Liver (tissue), 9 donors: ENCODE measurements around the gene PCDHGB5. TPM values are rescaled to one million over a fixed set of nuclear protein-coding genes. Genes with fewer than 3 reads are reported as not detected.

Source experiments
- DNase-seq: peaks from one replicate; pipeline ENCODE4 v3.0.0-alpha.2; 2017; ENCODE audit warnings: low spot score
- H3K27ac ChIP-seq, 2 donors: one replicate each; pipeline ENCODE4 v1.7.0; 2013; ENCODE audit warnings: inconsistent platforms in 2 of 2, low read length in 2 of 2, control low read depth in 1 of 2, low read depth in 1 of 2, mild to moderate bottlenecking in 1 of 2
- H3K27me3 ChIP-seq, 4 donors: one replicate each; pipeline versions ENCODE4 v1.6.1 to v1.7.0; 2013; ENCODE audit warnings: low read length in 3 of 4, inconsistent platforms in 1 of 4, mild to moderate bottlenecking in 1 of 4, moderate library complexity in 1 of 4; ENCODE audit not compliant: control insufficient read depth in 4 of 4, insufficient read depth in 4 of 4
- H3K36me3 ChIP-seq, 4 donors: one replicate each; pipeline versions ENCODE4 v1.6.1 to v1.7.0; 2013; ENCODE audit warnings: low read length in 3 of 4, mild to moderate bottlenecking in 3 of 4, low read depth in 1 of 4, moderate library complexity in 1 of 4; ENCODE audit not compliant: control insufficient read depth in 4 of 4, insufficient read depth in 3 of 4
- H3K4me1 ChIP-seq, 4 donors: one replicate each; pipeline versions ENCODE4 v1.6.1 to v1.7.0; 2013; ENCODE audit warnings: low read length in 3 of 4, mild to moderate bottlenecking in 3 of 4, moderate library complexity in 1 of 4; ENCODE audit not compliant: control insufficient read depth in 4 of 4, insufficient read depth in 4 of 4
- H3K4me3 ChIP-seq, 3 donors: one replicate each; pipeline versions ENCODE4 v1.6.1 to v1.7.0; 2013; ENCODE audit warnings: low read length in 3 of 3, control low read depth in 1 of 3, low read depth in 1 of 3, mild to moderate bottlenecking in 1 of 3
- H3K9ac ChIP-seq, 2 donors: one replicate each; pipeline ENCODE4 v1.7.0; 2013; ENCODE audit warnings: low read length in 2 of 2, mild to moderate bottlenecking in 2 of 2, moderate library complexity in 2 of 2, control low read depth in 1 of 2, low read depth in 1 of 2
- H3K9me3 ChIP-seq, 4 donors: one replicate each; pipeline versions ENCODE4 v1.6.1 to v1.7.0; 2013; ENCODE audit warnings: low read length in 3 of 4; ENCODE audit not compliant: control insufficient read depth in 4 of 4
- ATF3 ChIP-seq: IDR thresholded peaks from 2 replicates; pipeline ENCODE4 v1.6.1; 2016; ENCODE audit warnings: antibody characterized with exemption
- CTCF ChIP-seq: fragments of 150-350 bp; IDR thresholded peaks from 2 replicates; pipeline ENCODE4 v1.5.1; 2017; ENCODE audit warnings: improper control_type of control experiment, low read depth, low read length; ENCODE audit not compliant: missing input control
- EGR1 ChIP-seq, 2 donors: IDR thresholded peaks; 2 replicates each; pipeline ENCODE4 v1.6.1; 2016 to 2018; ENCODE audit warnings: antibody characterized with exemption in 2 of 2, low read depth in 2 of 2
- FOXA1 ChIP-seq: IDR thresholded peaks from 2 replicates; pipeline ENCODE4 v1.6.1; 2016; ENCODE audit warnings: antibody characterized with exemption
- FOXA2 ChIP-seq: IDR thresholded peaks from 2 replicates; pipeline ENCODE4 v1.6.1; 2016; ENCODE audit warnings: antibody characterized with exemption
- GABPA ChIP-seq, 2 donors: IDR thresholded peaks in 1 of 2; conservative IDR thresholded peaks in 1 of 2; 2 replicates each; pipeline ENCODE4 v1.6.1; 2016; ENCODE audit warnings: antibody characterized with exemption in 2 of 2, mild to moderate bottlenecking in 1 of 2, moderate library complexity in 1 of 2
- HNF4A ChIP-seq, 2 donors: conservative IDR thresholded peaks; 2 replicates each; pipeline ENCODE4 v1.6.1; 2016; ENCODE audit warnings: antibody characterized with exemption in 2 of 2, mild to moderate bottlenecking in 2 of 2
- HNF4G ChIP-seq: IDR thresholded peaks from 2 replicates; pipeline ENCODE4 v1.6.1; 2016; ENCODE audit warnings: antibody characterized with exemption
- JUND ChIP-seq, 2 donors: IDR thresholded peaks; 2 replicates each; pipeline ENCODE4 v1.6.1; 2016; ENCODE audit warnings: antibody characterized with exemption in 2 of 2
- MAX ChIP-seq: IDR thresholded peaks from 2 replicates; pipeline ENCODE4 v1.6.1; 2016; ENCODE audit warnings: antibody characterized with exemption
- NR2F2 ChIP-seq: IDR thresholded peaks from 2 replicates; pipeline ENCODE4 v1.6.1; 2016; ENCODE audit warnings: antibody characterized with exemption
- RAD21 ChIP-seq, 2 donors: IDR thresholded peaks; 2 replicates each; pipeline ENCODE4 v1.6.1; 2016; ENCODE audit warnings: antibody characterized with exemption in 2 of 2, mild to moderate bottlenecking in 2 of 2
- REST ChIP-seq: IDR thresholded peaks from 2 replicates; pipeline ENCODE4 v1.6.1; 2016; ENCODE audit warnings: antibody characterized with exemption, mild to moderate bottlenecking
- RXRA ChIP-seq, 2 donors: IDR thresholded peaks; 2 replicates each; pipeline ENCODE4 v1.6.1; 2017 to 2018; ENCODE audit warnings: antibody characterized with exemption in 2 of 2, mild to moderate bottlenecking in 1 of 2
- SP1 ChIP-seq: IDR thresholded peaks from 2 replicates; pipeline ENCODE4 v1.6.1; 2018; ENCODE audit warnings: antibody characterized with exemption, mild to moderate bottlenecking
- TAF1 ChIP-seq: conservative IDR thresholded peaks from 2 replicates; pipeline ENCODE4 v1.6.1; 2016; ENCODE audit warnings: antibody characterized with exemption, mild to moderate bottlenecking
- YY1 ChIP-seq: IDR thresholded peaks from 2 replicates; pipeline ENCODE4 v1.6.1; 2016; ENCODE audit warnings: antibody characterized with exemption, mild to moderate bottlenecking
- ZBTB33 ChIP-seq: IDR thresholded peaks from 2 replicates; pipeline ENCODE4 v1.6.1; 2016; ENCODE audit warnings: antibody characterized with exemption
- WGBS: extraction: QIAGEN DNeasy Blood & Tissue Kit; methylation state at CpG from one replicate; pipeline ENCODE4 v1.1.7; 2013; 5-methylcytosine and 5-hydroxymethylcytosine counted together
- polyA plus RNA-seq, 2 donors: library from polyadenylated mRNA; stranded (reverse) in 1 of 2; unstranded in 1 of 2; fragments of 200-250 nt in 1 of 2; fragments of >200 nt in 1 of 2; fragmentation: Nextera tagmentation in 1 of 2; extraction: Ambion mirVana in 1 of 2; gene quantifications; one replicate each; pipeline versions ENCODE4 v1.2.1 to v1.2.3, GENCODE V29; 2013 to 2015
- total RNA-seq, 2 donors: library from RNA; depleted of rRNA; stranded (reverse); fragments of >200 nt; gene quantifications; one replicate each; pipeline ENCODE4 v1.2.3, GENCODE V29; 2014
- donor health status: healthy.
- donor health status: healthy.
- donor health status: healthy.
- donor health status: healthy.
- donor health status: healthy.

Gene PCDHGB5
- total and polyA plus RNA-seq, 4 donors = 0.76 to 3.8 (median 2.3) TPM

- WGBS = 33% methylated on average over 21 of the region's 21 CpGs
- no peak overlapping the region for H3K9ac ChIP-seq
- H3K27ac ChIP-seq = no peak overlapping the region
- H3K4me1 ChIP-seq = peaks cover 0 to 2% (median 0%) of the 10 kb centered on the region in 4 donors
- peak overlapping the region in 2 of 3 donors; percentile 12 to 63 for H3K4me3 ChIP-seq
- H3K36me3 ChIP-seq = no peaks in the 10 kb centered on the region
- DNase-seq = no peak
- no peak for TF ChIP-seq FOXA1
- no peak for TF ChIP-seq CTCF
- TF ChIP-seq TAF1 = no peak
- no peak for TF ChIP-seq RXRA (IDR thresholded peaks at IDR 0.05)
- TF ChIP-seq REST = no peak
- TF ChIP-seq RAD21 (IDR thresholded peaks at IDR 0.05) = no peak
- TF ChIP-seq HNF4A (conservative IDR thresholded peaks at IDR 0.05) = no peak
- peaks cover 21 to 68% (median 33%) of the 10 kb centered on the region in 4 donors for H3K9me3 ChIP-seq
- peaks cover 0 to 7% (median 0%) of the 10 kb centered on the region in 4 donors for H3K27me3 ChIP-seq
Observed at GRCh38 chr5:141383345-141383744, 14.4 kb upstream of the PCDHGB5 start.

- H3K4me3 ChIP-seq = peak overlapping the region in 1 of 3 donors; percentile 3
- no peaks in the 10 kb centered on the region for H3K36me3 ChIP-seq
- H3K9me3 ChIP-seq = peaks cover 32 to 77% (median 42%) of the 10 kb centered on the region in 4 donors
- H3K9ac ChIP-seq = no peak overlapping the region
- H3K4me1 ChIP-seq = peaks cover 0 to 4% (median 0%) of the 10 kb centered on the region in 4 donors
- no peak for DNase-seq
- peaks cover 0 to 10% (median 0%) of the 10 kb centered on the region in 4 donors for H3K27me3 ChIP-seq
- H3K27ac ChIP-seq = no peak overlapping the region
- 40% methylated on average over 43 of the region's 43 CpGs for WGBS
- no peak for TF ChIP-seq RXRA (IDR thresholded peaks at IDR 0.05)
- TF ChIP-seq MAX = no peak
- TF ChIP-seq ZBTB33 = no peak
- no peak for TF ChIP-seq TAF1
- no peak for TF ChIP-seq SP1
- TF ChIP-seq CTCF = no peak
- TF ChIP-seq EGR1 (IDR thresholded peaks at IDR 0.05; ENCODE audit: low read depth in 2 of 2) = no peak
- TF ChIP-seq ATF3 = no peak
- TF ChIP-seq JUND (IDR thresholded peaks at IDR 0.05) = no peak
- TF ChIP-seq HNF4A (conservative IDR thresholded peaks at IDR 0.05) = no peak
- no peak for TF ChIP-seq HNF4G
- TF ChIP-seq FOXA1 = no peak
- no peak for TF ChIP-seq FOXA2
- TF ChIP-seq YY1 = no peak
- TF ChIP-seq GABPA (IDR thresholded peaks at IDR 0.05 in 1 of 2, conservative IDR thresholded peaks at IDR 0.05 in 1 of 2) = no peak
- no peak for TF ChIP-seq NR2F2
Observed at GRCh38 chr5:141384471-141385267, 13.1 kb upstream of the PCDHGB5 start.
